ENCODE results near the gene SYCE1L.

Gene SYCE1L

DNA sequence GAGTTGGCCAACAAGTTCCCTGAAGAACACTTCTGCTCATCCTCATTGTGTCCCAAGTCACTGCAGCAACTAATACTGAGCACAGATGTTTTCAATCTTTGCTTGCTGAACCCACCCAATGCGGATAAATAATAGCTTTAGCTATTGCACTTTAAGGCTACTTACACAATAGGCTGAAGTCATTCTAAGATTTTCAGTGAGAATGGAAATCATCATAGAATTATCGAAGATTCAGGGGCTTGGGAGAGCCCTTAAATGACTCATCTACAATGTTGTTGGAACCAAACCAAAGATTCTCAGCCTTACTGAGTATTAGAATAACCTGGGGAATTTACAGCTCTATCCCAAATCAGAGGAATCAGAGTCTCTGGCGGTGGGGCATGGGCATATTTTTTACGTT, 51.2 kb downstream of the SYCE1L start:
- DNase-seq (ENCODE audit: low read depth in 2 of 2) = no peak
